Left ventricle myocardium superior (tissue), 1 donor: ENCODE data around the gene RGS12. TPM values are rescaled to one million over a fixed set of nuclear protein-coding genes. Genes with fewer than 3 reads are reported as not detected.
A peak's percentile ranks its signal among the peaks of the same experiment; 100 is the strongest.

Source experiments
- ATAC-seq: fragments of 200-7000 bp; cut with Tn5 transposase; one replicate; pipeline ENCODE4 v1.9.1; 2020; ENCODE audit warnings: mild to moderate bottlenecking, moderate library complexity
- DNase-seq: peaks from one replicate; pipeline ENCODE4 v3.0.0-alpha.2; 2020
- intact Hi-C: fragments of 100-400 bp; cut with micrococcal nuclease; formaldehyde crosslinking; loops from one replicate; pipeline ENCODE4 v1.11.0; 2022
- total RNA-seq: library from RNA; stranded (reverse); fragmentation: NEBNext Ultra II Directional; extraction: Animal tissue kit (Norgen Biotek cat#: 25700); gene quantifications from one replicate; pipeline ENCODE4 v1.2.1, GENCODE V29; 2021
- donor health status: DM: no; HTN: yes; CAD: no; lungs with severe emphysema.

The RGS12 gene
- total RNA-seq, 1 donor from 2014 or later = 14.6 TPM

DNA sequence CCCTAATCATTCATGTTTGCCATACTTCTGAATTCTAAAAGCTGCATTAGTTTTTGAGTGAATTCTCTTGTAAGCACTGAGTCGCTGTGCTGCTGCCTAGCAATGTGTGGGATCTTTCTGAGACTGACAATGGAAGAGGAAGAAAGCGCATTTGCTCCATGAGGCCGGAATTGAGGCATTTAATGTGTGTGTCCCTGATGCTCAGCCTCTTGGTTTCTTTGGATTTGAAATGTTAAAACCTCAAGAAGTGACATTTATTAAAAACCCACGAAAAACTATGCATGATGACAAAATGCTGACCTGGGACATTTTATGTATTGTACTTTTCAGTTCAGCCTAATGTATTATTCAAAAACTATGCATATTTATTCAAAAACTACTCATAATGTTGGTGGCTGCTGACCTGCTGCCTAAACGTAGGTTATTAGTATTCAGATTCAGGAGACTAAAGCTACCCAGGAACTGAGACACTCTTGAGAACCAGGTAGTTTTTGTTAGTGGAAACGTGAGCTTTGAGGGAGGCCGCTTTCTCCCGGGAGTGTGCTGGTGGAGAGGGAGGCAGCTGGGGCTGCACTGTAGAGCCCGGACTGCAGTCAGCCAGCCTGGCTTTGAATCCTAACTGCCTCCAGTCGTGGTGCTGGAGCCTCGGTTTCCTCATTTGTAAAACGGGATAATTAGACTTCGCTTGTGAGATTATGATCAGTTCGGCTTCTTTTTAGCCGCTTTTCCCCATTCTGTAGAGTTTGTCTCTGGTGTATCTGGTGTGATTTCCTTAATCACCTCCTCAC, 11.3 kb downstream of the RGS12 start:
- intact Hi-C loops = no loop called here
- no peak for ATAC-seq
- no peak for DNase-seq

DNA sequence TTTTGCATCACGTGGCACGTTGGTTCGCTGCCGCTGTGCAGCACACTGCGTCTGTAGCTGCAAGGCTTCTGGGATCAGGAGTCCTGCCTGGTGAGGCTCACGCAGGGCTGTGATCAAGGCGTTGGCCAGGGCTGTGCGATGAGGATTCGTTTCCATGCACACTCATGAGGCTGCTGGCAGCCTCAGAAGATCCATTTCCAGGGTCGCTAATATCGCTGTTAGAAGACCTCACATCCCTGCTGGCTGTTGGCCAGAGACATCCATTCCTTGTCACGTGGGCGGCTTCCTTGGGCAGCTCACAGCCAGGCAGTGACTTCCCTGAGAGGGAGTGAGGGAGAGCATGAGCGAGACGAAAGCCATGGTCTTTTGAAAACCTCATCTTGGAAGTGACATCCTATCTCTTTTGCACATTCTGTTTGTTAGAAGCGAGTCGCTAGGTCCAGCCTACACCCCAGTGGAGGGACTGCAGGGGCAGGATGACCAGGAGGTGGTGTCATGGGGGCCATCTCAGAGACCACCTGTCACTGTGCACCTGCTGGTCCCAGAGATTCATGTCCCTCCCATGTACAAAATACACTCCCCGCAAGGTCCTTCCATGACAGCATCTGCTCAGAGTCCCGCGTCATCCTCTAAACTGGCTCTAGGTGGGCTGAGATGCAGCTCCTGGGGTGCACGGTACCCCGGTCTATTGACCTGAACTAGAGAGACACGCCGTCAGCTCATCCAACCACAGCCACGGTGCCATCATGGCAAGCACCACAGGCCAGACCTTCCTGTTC, 12.2 kb downstream of the RGS12 start:
- ATAC-seq (peak; percentile 63), DNase-seq (no peak)
- intact Hi-C loops = no loop called here

GRCh38 chr4:3305610-3306371, 13.0 kb downstream of the RGS12 start:
- intact Hi-C loops = no loop called here
- ATAC-seq (peak; percentile 8), DNase-seq (no peak)

- no peak for DNase-seq
These were observed 13.6 kb downstream of the RGS12 start for GRCh38 chr4:3306450-3306849.

DNA sequence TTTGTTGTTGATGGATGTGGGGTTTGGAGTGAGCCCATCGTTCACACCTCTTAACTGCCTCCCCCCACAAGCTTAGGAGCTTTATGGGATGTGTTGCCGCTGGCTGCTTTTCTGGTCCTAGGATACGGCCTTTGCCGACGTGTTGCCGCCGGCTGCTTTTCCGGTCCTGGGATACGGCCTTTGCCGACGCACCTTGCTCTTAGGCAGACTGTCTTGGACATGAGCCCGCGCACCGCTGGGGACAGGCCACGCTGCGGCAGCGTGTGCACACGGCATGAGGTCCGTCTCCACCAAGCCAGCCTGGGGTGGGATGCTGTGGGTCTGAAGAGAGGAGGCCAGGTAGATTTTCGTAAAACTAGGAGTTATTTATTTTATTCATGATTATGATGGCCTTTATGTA, 14.2 kb downstream of the RGS12 start:
- intact Hi-C loops = no loop called here
- ATAC-seq (no peak), DNase-seq (no peak)

More at GRCh38 chr4:3306450-3306849, 13.6 kb downstream of the RGS12 start:
- ATAC-seq = no peak
- intact Hi-C loops = no loop called here

- DNase-seq (no peak), ATAC-seq (no peak)
- intact Hi-C loops = no loop called here
These were observed 14.7 kb downstream of the RGS12 start for GRCh38 chr4:3307486-3307885.

- DNase-seq (no peak), ATAC-seq (no peak)
- intact Hi-C loops = no loop called here
These were observed 15.2 kb downstream of the RGS12 start for GRCh38 chr4:3307891-3308575.

DNA sequence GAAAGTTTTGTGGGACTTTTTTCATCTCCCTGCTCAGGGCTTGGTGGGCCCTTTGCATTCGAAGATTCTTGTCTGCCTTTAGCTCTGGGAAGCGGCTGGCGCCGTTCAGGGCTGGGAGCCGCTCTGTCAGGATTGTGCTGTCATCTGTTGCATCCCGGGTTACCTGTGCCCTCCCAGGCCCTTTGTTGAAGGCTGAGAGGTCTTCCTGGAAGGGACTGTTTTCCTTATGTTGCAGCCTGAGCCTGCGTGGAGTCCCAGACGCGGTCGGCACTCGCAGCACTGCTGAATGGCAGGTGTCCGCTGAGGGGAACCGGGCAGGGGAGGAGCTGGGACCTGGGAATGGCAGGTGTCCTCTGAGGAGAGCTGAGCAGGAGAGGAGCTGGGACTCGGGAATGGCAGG, 15.9 kb downstream of the RGS12 start:
- ATAC-seq (no peak), DNase-seq (no peak)
- intact Hi-C loops = no loop called here

GRCh38 chr4:3310301-3311094, 17.7 kb downstream of the RGS12 start:
- intact Hi-C loops = no loop called here
- ATAC-seq = no peak
- no peak for DNase-seq

DNA sequence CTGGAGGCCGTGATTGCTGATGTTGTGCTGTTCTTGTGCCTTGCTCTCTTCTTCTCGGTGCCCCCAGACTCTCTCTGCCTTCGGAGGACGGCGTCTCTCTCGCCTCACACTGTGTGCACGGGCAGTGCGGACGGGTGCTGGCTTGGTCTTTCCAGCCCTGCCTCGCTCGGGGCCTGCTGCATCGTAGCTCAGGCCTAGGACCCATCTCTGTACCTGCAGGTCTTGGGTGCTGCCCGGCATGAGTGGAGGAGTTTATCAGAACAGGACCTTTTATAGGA, 18.2 kb downstream of the RGS12 start:
- no peak for DNase-seq
- ATAC-seq = no peak
- intact Hi-C loops = no loop called here

DNA sequence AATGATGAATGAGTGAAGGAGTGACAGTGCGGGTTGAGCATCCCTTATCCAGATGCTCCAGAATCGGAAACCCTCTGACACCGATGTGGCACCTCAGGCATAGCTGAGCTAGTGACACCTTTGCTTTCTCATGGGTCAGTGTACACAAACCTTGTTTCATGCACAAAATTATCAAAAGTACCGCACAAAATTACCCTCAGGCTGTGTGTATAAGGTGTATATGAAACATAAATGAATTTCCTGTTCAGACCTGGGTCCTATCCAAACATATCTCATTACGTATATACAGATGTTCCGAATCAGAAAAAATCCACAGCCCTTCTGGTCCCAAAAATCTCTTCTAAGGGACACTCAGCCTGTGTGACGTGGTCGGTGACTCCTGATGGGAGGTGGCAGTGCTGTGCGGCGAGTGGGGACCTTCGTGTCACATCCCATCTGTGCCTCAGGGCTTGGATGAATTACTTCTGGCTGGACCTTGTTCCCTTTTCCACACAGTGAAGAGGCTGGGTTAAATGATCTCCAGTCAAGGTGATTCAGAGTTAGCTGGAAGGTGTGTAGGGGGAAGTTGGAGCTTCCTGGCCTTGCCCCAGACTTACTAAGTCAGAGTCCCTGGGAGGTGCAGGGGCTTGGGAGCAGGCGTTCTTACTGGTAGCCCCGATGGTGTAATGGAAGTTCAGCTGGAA, 18.8 kb downstream of the RGS12 start:
- DNase-seq = no peak
- no peak for ATAC-seq
- intact Hi-C loops = no loop called here

GRCh38 chr4:3312362-3312761, 19.5 kb downstream of the RGS12 start:
- ATAC-seq (no peak), DNase-seq (no peak)
- intact Hi-C loops = no loop called here

DNA sequence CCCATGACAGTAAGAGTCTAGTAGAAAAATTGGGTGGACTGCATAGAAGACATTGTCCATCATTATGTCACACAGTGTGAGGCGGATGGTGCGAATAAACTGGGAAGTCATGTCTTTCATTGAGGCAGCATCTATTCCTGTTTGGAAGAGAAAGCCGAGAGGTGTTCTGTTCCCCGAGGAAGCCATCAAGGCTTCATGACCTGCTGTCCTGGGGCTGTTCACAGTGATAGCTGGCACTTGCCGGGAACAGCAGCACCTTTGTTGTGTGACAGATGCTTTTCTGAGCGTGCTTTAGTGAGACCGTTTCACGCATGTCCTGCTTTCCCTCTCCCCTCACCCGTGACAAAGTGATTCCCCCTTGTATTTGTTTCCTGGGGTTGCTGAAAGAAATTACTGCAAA, 20.3 kb downstream of the RGS12 start:
- ATAC-seq (no peak), DNase-seq (no peak)
- intact Hi-C loops = no loop called here

DNA sequence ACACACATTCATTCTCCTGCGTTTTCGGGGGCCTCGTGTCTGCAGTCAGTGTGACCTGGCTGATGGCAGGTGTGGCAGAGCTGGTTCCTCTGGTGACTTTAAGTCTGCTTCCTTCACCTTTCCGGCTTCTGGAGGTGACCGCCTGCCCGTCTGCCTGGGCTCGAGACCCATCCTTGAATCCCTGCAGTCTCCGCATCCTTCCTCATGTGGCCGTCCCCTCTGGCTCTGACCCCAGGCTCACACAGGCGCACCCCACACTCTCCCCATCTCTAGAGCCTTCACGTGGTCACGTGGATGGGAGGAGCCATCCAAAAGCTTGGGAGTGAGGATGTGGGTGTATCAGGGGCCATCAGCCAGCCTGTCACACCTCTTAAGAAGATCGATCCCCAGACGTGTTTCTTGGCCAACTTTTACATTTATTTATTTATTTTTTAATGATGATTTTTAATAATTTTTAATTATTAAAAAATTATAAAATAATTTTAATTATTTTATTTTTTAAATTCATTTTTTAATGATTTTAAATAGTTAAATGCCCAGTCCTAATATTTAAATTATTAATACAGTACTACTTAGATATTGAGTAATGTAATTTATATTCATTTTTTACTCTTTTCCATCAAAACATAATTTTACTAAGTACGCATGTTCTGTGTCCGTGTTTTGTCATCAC, 20.9 kb downstream of the RGS12 start:
- DNase-seq = no peak
- no peak for ATAC-seq

GRCh38 chr4:3314706-3315260, 22.0 kb downstream of the RGS12 start:
- ATAC-seq = no peak
- intact Hi-C loops = no loop called here
- no peak for DNase-seq

More for the DNA sequence above, 20.9 kb downstream of the RGS12 start:
- intact Hi-C loops = no loop called here

DNA sequence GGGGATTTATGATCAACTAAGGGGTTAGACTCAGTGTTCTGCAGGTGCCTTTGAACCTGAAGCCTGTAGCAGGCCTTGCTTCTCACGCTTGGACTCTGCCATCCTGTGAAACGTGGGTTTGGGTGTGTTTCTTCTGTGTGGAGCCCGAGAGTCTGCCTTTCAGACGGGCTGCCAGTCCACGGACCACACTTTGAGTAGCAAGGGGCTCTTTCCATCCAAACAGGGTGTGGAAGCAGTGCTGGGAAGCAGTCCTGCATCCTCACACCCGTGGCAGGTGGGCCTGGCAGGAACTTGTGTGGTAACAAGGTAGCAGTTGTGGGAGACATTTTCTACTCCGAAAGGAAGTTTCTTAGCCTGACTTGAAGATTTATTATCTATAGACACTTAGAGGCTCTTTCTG, 22.7 kb downstream of the RGS12 start:
- DNase-seq (no peak), ATAC-seq (no peak)
- intact Hi-C loops = no loop called here

- intact Hi-C loops = no loop called here
- DNase-seq (no peak), ATAC-seq (no peak)
These were observed 23.3 kb downstream of the RGS12 start for GRCh38 chr4:3316146-3316545.
